GM21825 (cell line): Measurements from ENCODE around the gene PRDX2.
"Not testable (repeated sequence)": the region's sequence is repeated elsewhere in the genome, so short reads cannot be mapped to it uniquely, and the experiment has no call there.

ENCODE experiments used
- ATAC-seq: cut with Tn5 transposase; IDR thresholded peaks from one replicate; pipeline ENCODE4 v1.9.1; 2021; ENCODE audit warnings: mild to moderate bottlenecking, moderate library complexity; ENCODE audit not compliant: unreplicated experiment

Gene PRDX2

GRCh38 chr19:12801466-12802266, at the start of gene PRDX2, which contains the start of gene THSD8:
PRDX2 (minus strand) TSS chr19:12801800; CDS start chr19:12801261, 539 bp downstream.
THSD8 (plus strand) TSS chr19:12802069; CDS start chr19:12802072, 3 bp downstream.
- ATAC-seq, result peak; percentile 40

DNA sequence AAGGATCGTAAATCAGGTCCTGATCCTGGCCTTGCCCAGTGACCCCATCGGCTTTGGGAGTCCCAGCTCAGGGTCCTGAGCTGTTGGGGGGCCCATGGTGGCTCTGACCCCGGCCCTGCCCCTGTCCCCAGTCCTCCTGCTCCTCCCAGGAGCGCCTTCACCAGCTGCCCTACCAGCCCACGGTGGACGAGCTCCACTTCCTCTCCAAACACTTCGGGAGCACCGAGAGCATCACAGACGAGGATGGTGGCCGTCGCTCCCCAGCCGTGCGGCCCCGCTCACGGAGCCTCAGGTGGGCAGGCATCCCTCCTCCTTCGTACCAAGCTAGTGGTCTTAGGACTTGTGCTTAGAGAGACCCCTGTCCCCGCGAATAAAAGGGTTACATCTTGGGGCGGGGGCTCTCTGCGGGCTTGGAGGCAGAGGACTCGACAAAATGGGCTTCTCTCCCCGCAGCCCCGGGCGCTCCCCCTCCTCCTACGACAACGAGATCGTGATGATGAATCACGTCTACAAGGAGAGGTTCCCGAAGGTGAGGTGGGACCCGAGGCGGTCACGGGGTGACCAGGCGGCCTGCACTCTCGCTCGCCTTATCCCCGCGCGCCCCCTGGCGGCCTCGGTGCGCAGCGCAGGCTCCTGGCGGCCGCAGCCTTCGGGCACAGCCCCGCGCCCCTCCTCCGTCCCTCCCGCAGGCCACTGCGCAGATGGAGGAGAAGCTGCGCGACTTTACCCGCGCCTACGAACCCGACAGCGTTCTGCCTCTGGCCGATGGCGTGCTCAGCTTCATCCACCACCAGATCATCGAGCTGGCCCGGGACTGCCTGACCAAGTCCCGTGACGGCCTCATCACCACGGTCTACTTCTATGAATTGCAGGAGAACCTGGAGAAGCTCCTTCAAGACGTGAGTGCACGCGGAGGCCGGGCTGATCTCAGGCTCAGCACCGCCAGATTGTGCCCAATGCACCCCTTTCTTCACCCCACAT, 45.8 kb upstream of the PRDX2 start:
- ATAC-seq, result peak; percentile 64

DNA sequence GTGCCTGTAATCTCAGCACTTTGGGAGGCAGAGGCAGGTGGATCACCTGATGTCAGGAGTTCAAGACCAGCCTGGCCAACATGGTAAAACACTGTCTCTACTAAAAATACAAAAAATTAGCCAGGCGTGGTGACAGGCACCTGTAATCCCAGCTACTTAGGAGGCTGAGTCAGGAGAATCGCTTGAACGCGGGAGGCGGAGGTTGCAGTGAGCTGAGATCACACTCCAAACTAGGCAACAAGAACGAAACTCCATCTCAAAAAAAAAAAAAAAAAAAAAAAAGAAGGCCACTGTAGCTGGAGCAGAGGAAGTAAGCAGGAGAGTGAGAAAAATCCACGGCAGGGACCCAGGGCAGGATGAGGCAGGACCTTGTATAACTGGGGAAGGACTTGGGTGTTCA, 45.0 kb upstream of the PRDX2 start:
- ATAC-seq, result not testable (repeated sequence)

- ATAC-seq, result no peak
These were observed 42.6 kb upstream of the PRDX2 start for GRCh38 chr19:12843999-12844732.

- no peak for ATAC-seq
These were observed 41.7 kb upstream of the PRDX2 start for GRCh38 chr19:12843328-12843727.

- ATAC-seq, result no peak
These were observed 40.9 kb upstream of the PRDX2 start for GRCh38 chr19:12842511-12842910.

DNA sequence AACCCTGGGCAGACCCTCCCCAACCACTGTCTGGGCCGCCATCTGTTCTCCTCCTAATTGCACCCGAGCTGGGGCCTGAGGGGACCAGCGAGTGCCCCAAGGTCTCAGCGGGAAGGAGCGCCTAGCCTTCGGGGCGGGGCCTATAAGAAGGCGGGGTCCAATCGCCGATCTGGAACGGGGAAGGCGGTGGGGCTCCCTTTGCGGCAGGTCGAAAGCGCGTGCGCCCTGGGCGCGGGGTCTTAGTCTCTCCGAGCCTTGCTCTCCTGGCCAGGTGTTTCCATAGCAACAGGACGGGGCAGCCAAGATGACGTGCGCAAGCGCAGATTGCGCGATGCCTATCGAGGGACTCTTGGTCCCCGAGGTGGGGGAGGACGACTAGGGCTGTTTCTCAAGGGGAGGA, 39.5 kb upstream of the PRDX2 start:
- no peak for ATAC-seq

GRCh38 chr19:12840091-12841079, 38.8 kb upstream of the PRDX2 start:
- ATAC-seq, result no peak

DNA sequence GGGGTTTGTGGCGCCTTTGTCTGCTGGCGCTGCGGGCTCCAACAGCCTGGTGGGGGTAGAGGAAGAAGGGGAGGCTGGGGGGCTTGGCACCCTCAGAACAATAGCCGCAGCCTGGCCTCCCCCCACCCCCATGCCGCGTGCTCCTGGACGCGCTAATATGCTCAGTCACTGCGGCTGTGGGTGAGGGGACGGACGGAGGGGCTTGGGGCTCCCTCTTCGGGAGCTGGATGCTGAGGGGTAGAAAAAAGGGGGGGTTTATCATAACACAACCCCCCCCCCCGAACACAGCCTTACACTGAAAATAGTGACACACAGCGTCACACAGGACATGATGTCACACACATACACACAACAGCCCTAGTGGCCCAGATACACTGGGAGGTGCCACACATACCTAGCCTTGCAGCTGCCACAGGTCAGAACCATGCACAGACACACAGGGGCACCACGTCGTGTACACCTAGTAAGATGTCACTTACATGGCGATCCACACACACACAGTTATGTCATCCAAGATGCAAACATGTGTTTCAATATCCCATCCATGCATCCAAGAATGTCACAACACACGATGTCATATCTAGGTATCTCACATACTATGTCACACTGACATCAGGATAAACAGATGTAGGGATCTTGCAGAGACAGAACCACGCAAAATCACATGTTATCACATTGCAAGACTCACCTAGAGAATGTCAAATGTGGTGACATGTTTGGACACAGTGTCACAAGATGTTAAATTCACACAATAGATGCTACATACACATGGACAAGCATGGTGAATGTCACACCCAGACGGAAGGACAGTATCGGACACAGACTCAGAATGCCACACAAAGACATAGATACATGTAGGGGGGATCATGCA, 37.5 kb upstream of the PRDX2 start:
- no peak for ATAC-seq

DNA sequence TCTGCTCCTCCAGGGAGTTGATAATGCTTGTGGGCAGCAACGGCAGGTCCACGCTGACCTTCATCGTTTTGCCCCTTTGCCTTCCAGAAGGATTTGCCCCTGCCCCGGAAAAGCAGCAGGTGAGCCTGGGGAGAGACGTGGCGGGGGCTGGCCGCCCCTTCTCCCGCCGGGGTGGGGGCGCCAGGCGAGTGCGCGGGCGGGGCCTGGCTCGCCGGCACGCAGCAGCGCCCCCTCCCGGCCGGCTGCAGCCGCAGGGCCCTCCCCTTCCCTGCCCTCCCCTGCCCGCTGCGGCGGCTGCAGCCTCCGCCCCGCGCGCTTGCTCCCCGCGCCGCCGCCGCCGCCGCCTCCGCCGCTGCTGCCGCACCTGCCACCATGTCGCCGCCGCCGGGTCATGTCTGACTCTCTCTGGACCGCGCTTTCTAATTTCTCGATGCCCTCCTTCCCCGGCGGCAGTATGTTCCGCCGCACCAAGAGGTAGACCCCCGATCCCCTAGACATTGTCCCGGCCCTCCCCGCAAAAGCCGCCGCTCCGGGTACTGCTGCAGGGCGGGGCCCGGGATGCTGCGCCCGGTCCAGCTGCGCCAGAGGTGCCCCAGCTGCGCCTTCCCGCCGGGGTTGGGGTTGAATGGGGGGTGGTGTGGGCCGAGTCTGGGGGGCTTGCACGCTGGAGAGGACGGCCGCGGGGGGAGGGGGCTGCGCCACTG, 36.7 kb upstream of the PRDX2 start, which contains the start of gene MAST1:
MAST1 (plus strand) TSS at position 334 of the 704 bp plus-strand sequence; CDS start at position 392, 58 bp downstream.
- ATAC-seq, result no peak

- no peak for ATAC-seq
These were observed 35.6 kb upstream of the PRDX2 start for GRCh38 chr19:12837225-12837624.

- ATAC-seq, result no peak
These were observed 34.9 kb upstream of the PRDX2 start for GRCh38 chr19:12836529-12836863.

- ATAC-seq, result no peak
These were observed 33.6 kb upstream of the PRDX2 start for GRCh38 chr19:12834976-12835757.

- no peak for ATAC-seq
These were observed 33.0 kb upstream of the PRDX2 start, which contains the start of gene RTBDN for GRCh38 chr19:12834566-12834943. RTBDN (minus strand) TSS chr19:12834579; CDS start chr19:12829979, 4,600 bp downstream.

- ATAC-seq, result no peak
These were observed 32.4 kb upstream of the PRDX2 start for GRCh38 chr19:12833738-12834565.

GRCh38 chr19:12833418-12833737, 31.8 kb upstream of the PRDX2 start:
- no peak for ATAC-seq

DNA sequence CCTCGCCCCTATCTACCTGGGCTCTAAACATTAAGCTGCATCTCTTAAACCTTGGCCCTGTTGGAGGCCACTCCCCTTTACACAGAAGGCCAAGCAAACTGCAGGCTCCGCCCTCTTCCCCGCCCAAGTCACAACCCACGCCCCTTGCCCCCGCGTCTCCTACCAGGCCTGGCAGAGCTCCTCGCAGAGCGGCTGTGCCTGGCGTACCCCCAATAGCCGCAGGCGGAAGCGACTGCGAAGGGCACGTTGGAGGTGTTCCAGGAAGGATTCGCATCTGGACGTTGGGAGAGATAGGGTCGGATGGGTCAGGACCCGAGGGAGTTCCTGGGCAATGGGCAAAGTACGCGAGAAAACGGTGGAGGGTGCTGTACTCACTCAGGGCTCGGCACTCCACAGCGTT, 26.9 kb upstream of the PRDX2 start:
- no peak for ATAC-seq
